ENCODE measurements around the gene HHATL.

Gene HHATL

GRCh38 chr3:42665050-42665878, 37.3 kb downstream of the HHATL start:
- TF ChIP-seq POLR2AphosphoS5 (IDR thresholded peaks at IDR 0.05; ENCODE audit: low read depth, low read length) (no peak), POLR2A (IDR thresholded peaks at IDR 0.05; ENCODE audit: low read depth, low read length) (no peak), TAF1 (IDR thresholded peaks at IDR 0.05; ENCODE audit: borderline replicate concordance, low read depth, low read length) (no peak)
- FAIRE-seq: no peak

GRCh38 chr3:42664438-42664803, 38.2 kb downstream of the HHATL start:
- no peak for DNase-seq (ENCODE audit: insufficient read length)
- no peak for FAIRE-seq
- TF ChIP-seq TAF1 (IDR thresholded peaks at IDR 0.05; ENCODE audit: borderline replicate concordance, low read depth, low read length) (no peak), POLR2A (IDR thresholded peaks at IDR 0.05; ENCODE audit: low read depth, low read length) (no peak), POLR2AphosphoS5 (IDR thresholded peaks at IDR 0.05; ENCODE audit: low read depth, low read length) (no peak)

More at GRCh38 chr3:42665050-42665878, 37.3 kb downstream of the HHATL start:
- DNase-seq (ENCODE audit: insufficient read length): peak; percentile 25

- DNase-seq (ENCODE audit: insufficient read length): no peak
- TF ChIP-seq POLR2A (IDR thresholded peaks at IDR 0.05; ENCODE audit: low read depth, low read length) (no peak), POLR2AphosphoS5 (IDR thresholded peaks at IDR 0.05; ENCODE audit: low read depth, low read length) (no peak), TAF1 (IDR thresholded peaks at IDR 0.05; ENCODE audit: borderline replicate concordance, low read depth, low read length) (no peak)
- FAIRE-seq: peak; percentile 5
Observed at GRCh38 chr3:42663581-42664437, 38.8 kb downstream of the HHATL start.

- FAIRE-seq: no peak
- no peak for DNase-seq (ENCODE audit: insufficient read length)
- TF ChIP-seq TAF1 (IDR thresholded peaks at IDR 0.05; ENCODE audit: borderline replicate concordance, low read depth, low read length) (no peak), POLR2A (IDR thresholded peaks at IDR 0.05; ENCODE audit: low read depth, low read length) (no peak), POLR2AphosphoS5 (IDR thresholded peaks at IDR 0.05; ENCODE audit: low read depth, low read length) (no peak)
Observed at GRCh38 chr3:42662813-42663535, 39.6 kb downstream of the HHATL start.

GRCh38 chr3:42662037-42662812, 40.4 kb downstream of the HHATL start:
- TF ChIP-seq POLR2A (IDR thresholded peaks at IDR 0.05; ENCODE audit: low read depth, low read length) (no peak), POLR2AphosphoS5 (IDR thresholded peaks at IDR 0.05; ENCODE audit: low read depth, low read length) (no peak), TAF1 (IDR thresholded peaks at IDR 0.05; ENCODE audit: borderline replicate concordance, low read depth, low read length) (no peak)
- DNase-seq (ENCODE audit: insufficient read length) (no peak), FAIRE-seq (no peak)

GRCh38 chr3:42661593-42662022, 41.0 kb downstream of the HHATL start:
- FAIRE-seq (no peak), DNase-seq (ENCODE audit: insufficient read length) (no peak)
- TF ChIP-seq POLR2AphosphoS5 (IDR thresholded peaks at IDR 0.05; ENCODE audit: low read depth, low read length) (no peak), POLR2A (IDR thresholded peaks at IDR 0.05; ENCODE audit: low read depth, low read length) (no peak), TAF1 (IDR thresholded peaks at IDR 0.05; ENCODE audit: borderline replicate concordance, low read depth, low read length) (no peak)

- DNase-seq (ENCODE audit: insufficient read length) (no peak), FAIRE-seq (no peak)
- no peak for TF ChIP-seq POLR2AphosphoS5 (IDR thresholded peaks at IDR 0.05; ENCODE audit: low read depth, low read length)
- TF ChIP-seq TAF1 (IDR thresholded peaks at IDR 0.05; ENCODE audit: borderline replicate concordance, low read depth, low read length): no peak
- TF ChIP-seq POLR2A (IDR thresholded peaks at IDR 0.05; ENCODE audit: low read depth, low read length): no peak
Observed at GRCh38 chr3:42660898-42661297, 41.7 kb downstream of the HHATL start.

GRCh38 chr3:42660131-42660715, 42.4 kb downstream of the HHATL start:
- FAIRE-seq (no peak), DNase-seq (ENCODE audit: insufficient read length) (no peak)
- no peak for TF ChIP-seq POLR2A (IDR thresholded peaks at IDR 0.05; ENCODE audit: low read depth, low read length)
- no peak for TF ChIP-seq TAF1 (IDR thresholded peaks at IDR 0.05; ENCODE audit: borderline replicate concordance, low read depth, low read length)
- no peak for TF ChIP-seq POLR2AphosphoS5 (IDR thresholded peaks at IDR 0.05; ENCODE audit: low read depth, low read length)

- FAIRE-seq: no peak
- no peak for TF ChIP-seq POLR2AphosphoS5 (IDR thresholded peaks at IDR 0.05; ENCODE audit: low read depth, low read length)
- TF ChIP-seq POLR2A (IDR thresholded peaks at IDR 0.05; ENCODE audit: low read depth, low read length): no peak
- TF ChIP-seq TAF1 (IDR thresholded peaks at IDR 0.05; ENCODE audit: borderline replicate concordance, low read depth, low read length): no peak
- DNase-seq (ENCODE audit: insufficient read length): no peak
Observed at GRCh38 chr3:42659451-42660130, 43.0 kb downstream of the HHATL start.
